ENCODE data around the gene DAAM2.

DAAM2 gene

DNA sequence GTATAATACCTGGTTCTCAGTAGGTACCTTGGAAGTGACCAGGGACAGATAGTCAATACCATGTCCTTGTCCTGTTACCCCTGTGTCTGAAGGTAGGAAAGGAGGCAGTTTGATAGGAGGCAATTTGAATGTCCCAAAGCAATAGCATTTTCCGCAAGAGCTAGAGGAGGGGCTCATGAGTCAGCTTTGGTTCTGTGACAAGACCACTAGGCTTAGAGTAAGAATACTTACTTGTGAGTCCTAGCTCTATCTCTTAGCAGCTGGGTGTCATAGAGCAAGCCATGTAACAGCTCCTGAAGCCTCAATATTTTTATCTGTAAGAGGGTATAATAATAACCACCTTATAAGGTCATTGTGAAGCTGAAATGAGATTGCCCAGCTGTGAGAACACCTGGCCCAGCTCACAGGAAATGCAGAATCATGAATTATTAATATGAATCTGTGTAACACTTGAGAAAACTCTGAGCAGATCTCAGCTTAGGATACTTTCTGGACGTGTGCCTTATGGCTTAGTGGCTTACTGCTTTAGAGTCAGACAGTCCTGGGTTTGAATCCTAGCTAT is 58.6 kb downstream of the DAAM2 start:
- no peak for FAIRE-seq

DNA sequence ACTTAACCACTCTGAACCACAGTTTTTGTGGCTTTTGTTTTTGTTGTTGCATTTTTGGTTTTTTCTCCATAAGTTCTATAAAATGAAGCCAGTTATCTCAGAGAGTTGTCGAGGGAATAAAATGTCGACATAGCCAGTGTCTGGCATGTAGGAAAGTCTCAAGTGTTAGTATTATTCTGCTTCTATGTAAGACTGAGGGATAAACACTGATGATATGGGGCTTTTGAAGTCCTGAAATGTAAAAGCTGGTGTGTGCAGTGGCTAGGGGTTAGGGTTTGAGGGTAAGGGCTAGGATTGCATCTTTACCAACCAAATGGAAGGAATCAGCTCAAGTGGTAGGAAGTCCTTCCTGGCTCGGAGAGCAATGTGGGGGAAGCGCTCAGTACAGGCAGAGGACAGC is 59.2 kb downstream of the DAAM2 start:
- no peak for FAIRE-seq

DNA sequence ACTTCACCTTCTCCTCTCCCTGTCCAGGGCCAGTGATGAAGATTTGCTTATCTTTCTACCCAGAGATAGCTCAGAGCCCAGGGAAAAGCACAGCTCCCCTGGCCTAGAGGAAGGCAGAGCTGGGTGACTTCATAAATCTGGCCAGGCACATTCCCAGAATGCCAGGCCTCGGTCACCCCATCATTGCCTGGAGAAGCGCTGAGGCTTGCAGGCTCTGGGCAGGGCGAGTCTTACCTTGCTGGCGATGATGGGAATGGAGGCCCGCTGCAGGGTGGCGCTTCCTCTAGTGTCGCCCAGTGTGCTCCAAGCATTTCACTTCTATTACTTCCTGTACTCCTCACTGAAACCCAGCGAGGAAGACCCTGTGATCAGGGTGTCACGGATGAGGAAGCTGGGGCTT is 60.1 kb downstream of the DAAM2 start:
- no peak for FAIRE-seq

DNA sequence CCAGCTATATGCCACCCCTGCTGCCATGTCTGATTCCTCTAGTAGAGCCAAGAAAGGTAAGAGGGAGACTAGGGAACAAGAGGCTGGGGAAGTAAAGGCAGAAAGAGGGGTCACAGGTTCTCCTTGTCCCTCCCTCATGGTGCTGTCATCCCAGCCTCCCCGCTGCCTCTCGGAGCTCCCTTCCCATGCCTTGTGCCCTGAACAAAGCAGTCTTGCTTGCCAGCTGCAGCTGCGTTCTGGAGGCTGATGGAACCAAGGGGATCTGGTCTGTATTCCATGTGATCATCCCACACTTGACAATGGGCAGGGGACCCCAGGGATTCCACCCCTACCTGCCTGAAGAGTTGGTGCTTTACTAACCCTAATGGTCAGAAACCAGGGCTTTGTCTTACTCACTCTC is 61.4 kb downstream of the DAAM2 start:
- FAIRE-seq: no peak

DNA sequence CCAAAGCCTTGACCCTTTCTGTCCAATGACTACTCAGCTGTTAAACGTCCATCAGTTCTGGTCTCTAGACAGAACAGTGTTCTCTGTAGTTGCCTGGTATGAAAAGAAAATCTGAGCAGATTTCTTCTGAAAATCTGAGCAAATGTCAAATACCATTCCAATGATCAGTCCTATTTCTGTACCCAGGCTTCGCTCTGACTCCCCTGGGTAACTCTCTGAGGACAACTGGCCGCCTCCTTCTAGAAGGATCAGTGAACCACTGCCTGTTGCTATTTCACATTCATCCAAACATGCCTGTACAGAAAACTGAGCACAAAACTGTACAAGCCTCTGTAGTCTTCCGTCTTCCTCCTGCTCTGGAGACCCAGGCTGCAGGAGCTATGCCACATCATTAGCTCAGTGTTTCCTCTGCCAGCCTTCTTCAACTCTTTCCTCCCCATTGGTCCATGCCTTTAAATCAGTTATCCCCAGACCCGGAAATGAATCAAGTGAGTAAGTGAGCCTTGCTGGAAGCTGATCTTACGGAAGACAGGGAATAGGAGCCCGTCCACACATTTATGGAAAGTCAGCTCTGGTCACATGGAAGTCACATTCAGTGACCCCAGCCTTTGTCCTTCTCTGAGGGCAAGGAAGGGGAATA is 63.3 kb downstream of the DAAM2 start:
- FAIRE-seq: no peak

DNA sequence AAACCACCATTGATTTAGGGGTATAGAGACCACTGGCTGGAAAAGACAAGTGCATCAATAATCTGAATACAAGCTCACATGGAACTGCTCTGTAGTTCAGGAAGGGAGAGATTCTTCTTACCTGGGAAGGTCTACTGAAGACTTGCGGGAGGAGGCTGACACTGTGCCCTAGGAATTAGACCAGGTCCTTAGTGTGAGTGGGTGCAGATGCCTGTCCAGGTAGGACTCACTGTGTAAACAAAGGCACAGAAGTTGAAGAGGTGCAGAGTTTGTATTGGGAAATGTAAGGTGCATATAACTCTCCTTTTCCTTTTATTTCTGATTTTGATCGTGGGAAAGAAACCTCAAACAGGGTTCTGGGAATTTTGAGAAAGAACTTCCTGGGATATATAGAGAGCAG is 66.8 kb downstream of the DAAM2 start:
- FAIRE-seq: no peak

DNA sequence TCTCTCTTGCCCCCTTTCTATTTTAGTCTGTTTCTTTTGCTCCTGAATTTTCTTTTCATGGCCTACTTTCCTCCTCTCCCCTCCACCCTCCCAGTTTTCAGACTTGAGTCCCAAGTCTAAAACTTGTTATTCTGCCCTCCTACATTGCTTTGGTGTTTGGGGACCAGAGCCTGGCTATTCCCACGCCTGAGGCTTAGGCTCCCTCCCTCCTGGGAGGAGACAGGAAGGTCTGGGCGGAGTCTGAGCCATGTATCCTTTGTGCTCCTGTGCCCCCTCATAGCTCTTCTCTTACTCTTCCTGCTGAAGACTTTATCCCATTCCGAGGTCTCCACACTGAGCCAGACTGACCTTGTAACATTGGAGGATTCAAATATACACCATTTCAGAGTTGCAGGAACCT is 69.5 kb downstream of the DAAM2 start:
- no peak for FAIRE-seq

DNA sequence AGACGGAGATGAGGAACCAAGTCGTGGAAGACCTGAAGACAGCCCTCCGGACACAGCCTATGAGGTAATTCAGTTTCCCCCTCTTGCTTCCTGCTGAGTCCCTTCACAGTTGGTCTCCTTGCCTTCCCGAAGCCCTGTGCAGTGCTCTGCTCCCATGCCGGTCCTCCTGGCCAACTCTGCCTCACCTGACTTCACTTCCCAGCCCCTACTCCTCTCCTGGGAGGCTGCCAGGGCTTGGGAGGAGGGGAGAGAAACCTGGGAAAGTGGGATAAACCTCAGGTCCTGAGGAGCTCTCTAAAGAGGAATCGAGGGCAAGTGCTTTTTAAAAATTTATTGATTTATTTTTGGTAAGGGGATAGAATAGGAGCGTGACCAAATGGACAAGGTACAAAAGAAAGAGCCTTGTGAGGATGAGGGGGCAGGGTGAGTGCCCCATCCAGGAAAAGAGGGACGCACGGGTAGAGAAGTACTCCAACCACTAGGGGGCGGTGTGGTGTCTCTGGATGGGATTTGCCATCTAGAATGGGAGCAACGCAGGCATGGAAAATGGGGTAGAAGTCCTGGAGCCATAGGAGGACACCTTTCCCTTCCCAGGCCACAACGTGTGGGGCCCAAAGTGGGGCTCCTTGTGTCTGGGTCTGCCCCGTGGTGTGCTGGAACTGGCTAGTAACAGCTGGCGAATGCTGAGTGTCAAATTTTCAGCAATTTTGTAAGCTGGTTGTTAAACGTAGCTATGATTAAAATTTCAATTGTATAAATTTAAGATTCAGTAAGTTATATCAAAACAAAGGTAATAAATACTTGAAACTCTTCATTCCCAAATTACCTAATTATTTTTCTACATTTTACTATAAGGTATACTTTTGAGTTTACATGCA is 73.1 kb downstream of the DAAM2 start:
- FAIRE-seq: no peak

DNA sequence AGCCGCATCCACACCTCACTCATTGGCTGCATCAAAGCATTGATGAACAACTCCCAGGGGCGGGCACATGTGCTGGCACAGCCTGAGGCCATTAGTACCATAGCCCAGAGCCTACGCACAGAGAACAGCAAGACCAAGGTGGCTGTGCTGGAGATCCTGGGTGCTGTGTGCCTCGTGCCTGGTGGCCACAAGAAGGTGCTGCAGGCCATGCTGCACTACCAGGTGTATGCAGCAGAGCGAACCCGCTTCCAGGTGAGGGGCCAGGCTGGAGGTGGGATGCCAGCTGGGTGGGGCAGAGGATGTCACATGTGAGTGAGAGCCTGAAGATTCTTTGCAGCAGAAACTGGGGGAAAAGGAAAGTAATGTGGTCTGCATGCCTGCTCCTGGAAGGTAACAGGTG is 75.4 kb downstream of the DAAM2 start:
- FAIRE-seq: no peak

DNA sequence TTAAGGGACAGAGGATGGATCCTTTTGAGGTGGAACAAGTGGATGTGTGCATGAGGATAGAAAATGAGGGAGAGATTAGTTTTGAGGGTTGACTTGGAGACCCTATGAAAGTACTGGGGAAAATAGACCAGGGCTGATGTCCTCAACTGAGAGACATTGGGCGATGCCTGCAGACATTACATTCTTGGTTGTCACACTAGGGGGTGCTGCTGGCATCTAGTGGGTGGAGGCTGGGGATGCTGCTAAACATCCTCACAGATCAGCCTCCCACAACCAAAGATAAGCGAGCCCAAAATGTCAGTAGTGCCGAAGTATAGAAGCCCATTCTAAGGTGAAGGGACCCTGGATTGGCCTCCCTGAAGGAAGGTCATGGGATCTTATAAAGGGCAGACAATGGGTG is 78.8 kb downstream of the DAAM2 start:
- FAIRE-seq: no peak

DNA sequence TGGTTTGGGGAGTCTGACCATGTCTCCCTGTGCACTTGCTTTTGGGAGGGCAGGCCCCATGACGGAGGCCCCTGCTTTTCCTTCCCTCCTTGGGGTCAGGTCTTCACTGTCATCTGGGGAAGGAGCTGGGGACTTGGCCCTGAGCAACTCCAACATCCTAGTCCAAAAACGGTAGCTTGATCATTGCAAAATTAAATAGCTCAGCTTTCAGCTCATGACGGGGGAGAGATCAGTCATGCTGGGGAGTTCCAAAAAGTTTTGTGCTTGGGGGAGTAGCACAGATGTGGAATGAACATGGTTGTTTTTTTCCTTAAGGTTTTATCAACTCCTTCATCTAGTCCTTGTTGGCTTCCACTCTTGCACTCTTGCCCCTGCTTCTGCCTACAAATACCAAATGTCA is 81.3 kb downstream of the DAAM2 start:
- FAIRE-seq: no peak

DNA sequence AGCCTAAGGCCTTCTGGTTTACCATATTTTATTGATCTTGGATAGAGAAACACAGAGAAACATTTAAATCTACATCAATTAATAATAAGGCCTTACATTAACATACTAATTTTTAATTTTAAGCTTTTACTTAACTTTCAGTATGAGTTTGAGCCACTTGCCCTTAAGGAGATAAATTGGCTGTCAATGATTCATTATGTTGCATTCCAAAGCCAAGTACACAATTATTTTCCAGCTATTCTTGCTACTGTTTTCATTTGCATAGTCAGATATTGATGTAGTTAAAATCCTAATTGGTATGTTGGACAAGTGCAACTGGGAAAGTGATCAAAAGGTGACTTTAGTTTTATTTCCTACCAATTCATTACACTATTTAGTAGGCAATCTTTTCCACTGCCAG is 83.9 kb downstream of the DAAM2 start:
- FAIRE-seq: no peak

DNA sequence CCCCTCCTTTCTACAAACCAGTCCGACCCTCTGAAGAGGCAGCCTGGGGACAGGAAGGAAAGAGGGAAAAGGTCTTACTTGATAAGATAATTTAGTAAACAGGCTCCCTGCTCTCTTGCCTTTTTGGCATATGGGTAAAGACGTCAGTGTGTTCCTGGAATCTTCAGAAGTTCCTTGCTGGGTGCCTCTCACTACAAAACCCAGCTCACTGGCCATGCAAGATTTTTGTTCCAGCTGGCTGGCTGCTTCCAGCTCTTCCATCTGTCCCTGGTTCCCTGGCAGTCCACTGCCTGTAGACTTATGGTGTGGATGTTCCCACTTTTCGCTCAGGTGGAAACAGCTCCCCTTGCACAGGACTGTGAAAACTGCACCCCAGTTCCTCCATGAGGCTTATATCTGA is 84.7 kb downstream of the DAAM2 start:
- FAIRE-seq: no peak

DNA sequence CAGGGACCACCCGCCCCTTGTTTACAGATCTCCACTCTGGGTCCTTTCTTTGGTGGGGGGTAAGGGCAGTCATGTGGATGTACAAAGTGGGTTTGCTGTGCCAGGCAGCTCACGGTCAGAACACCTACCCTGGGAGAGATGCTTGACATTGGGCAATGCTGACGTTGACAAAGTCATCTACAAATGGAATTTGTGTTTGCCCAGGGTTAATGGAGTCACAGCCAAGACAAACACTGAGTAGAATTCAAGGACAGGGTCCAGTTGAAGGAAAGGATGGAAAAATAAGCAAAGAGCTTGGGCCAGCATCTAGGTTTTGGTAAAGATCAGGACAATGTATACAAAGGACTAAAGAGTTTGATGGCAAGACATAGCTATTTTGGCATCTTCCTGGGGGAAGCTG is 87.4 kb downstream of the DAAM2 start:
- FAIRE-seq: no peak

DNA sequence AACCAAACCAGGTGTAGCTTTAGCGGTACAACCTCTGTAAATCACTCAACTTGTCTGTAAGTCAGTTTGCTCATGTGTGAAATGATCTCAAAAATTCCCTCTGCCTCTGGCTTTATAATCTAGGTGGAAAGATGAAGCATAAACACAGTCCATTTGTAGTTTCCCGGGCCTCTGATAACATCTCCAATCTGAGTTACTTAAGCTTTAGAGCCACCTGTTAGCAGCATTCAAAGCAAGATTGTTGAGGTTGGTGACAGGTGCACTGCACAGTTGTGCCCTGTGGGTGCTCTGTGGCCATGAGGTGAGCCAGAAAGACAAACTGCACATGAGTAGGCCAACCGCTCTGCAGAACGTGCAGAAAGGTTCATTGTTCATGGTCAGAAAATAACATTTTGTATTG is 88.4 kb downstream of the DAAM2 start:
- no peak for FAIRE-seq

DNA sequence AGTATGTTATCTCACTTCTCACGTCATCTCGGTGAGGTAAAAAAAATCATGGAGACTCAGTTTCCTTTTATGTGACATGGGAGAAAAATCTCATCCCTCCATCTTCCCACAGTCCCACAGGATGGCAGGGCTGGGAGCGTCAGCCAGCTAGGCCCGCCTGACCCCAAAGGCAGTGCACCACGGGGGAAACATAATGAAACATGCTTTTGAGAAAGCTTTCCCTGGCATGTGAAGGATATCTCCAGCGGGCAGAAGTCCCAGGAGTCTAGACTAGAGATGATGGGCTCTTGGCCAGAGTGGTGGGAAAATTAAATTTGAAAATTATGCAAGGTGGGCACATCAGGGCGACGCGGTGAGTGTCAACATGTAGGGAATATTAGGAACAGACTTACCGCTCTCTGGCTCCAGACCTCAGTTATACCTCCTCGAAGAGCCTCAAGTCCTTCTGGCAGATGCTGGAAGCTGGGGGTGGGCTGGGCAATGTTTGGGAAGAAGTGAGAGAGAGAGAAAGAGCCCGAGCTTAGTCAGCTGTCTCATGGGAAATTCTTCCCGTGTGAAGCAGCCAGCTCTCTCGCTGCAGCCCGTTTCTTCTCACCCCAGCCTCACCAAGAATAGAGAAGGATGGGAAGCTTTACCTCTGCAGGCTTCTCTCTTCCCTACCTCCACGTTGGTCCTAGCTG is 89.8 kb downstream of the DAAM2 start:
- no peak for FAIRE-seq

DNA sequence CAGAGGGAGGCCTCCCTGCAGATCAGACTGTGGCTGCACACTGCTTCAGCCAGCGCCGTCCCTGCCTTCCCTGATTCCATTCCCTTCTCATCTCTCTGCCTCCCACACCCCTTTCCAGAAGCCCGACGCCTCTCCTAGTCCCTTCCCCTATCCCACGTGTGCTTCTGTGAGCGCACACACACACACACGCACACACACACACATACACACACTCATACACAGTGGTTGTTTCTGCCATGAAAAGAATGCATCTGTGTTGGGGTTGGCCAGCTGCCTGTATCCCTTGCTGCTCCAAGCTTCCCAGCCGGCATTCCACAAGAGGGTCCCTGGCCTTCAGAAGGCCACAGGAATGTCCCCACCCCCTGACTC is 90.3 kb downstream of the DAAM2 start:
- no peak for FAIRE-seq

DNA sequence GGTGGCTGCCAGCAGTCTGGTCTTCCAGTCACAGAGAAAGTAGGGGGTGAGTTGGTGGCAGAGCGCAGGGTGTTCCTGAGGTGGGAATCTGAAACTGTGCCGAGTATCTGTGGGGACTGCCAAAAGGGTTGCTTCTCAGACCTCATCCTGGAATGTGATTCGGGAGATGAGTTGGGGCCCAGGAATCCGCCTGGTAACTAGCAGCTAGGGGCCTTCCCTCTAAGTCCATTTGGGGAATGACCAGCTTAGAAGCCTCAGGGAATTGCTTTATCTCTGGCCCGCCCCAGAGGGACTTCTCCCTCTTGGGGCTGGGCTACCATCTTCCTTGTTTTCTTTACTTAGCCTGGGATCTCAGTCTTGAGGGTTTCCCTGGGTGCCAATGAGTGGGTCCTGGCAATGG is 92.5 kb downstream of the DAAM2 start:
- no peak for FAIRE-seq

DNA sequence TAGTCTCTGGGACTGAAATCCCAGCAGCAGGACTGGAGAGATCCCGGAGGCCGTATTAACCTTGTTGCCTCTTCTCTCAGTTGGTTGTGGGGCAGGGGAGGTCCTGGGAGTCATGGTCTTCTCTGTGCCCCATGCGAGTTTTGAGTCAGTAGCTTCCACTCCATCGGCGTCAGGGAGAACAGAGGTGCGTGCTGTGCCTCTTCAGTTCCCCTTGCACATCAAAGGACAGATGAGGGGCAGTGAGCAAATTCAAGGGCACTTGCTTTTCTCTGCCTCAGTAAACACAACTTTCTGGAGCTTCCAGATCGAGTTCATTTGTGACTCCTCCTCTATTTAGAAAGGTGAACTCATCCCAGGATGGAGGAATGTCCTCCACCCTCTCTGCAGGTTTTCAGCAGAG is 93.5 kb downstream of the DAAM2 start:
- no peak for FAIRE-seq

DNA sequence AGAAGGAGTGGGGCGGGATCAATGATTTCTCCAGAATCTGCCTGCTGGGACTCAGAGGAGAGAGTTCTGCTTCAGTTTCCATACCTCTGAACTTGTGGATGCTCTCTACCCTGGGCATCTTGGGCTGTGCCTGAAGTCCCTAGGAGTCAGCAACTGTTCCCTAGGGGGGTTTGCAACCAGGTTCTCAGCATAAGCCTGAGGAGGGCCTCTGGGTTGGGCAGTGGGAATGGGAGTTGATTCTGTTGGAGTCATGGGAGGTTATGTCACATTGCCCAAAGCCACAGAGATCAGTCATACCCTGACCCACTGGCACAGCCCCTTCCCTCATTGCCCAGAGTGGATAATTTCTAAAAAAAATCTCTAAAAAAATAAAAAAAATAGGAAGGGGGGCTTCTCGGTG is 94.7 kb downstream of the DAAM2 start:
- FAIRE-seq: no peak

DNA sequence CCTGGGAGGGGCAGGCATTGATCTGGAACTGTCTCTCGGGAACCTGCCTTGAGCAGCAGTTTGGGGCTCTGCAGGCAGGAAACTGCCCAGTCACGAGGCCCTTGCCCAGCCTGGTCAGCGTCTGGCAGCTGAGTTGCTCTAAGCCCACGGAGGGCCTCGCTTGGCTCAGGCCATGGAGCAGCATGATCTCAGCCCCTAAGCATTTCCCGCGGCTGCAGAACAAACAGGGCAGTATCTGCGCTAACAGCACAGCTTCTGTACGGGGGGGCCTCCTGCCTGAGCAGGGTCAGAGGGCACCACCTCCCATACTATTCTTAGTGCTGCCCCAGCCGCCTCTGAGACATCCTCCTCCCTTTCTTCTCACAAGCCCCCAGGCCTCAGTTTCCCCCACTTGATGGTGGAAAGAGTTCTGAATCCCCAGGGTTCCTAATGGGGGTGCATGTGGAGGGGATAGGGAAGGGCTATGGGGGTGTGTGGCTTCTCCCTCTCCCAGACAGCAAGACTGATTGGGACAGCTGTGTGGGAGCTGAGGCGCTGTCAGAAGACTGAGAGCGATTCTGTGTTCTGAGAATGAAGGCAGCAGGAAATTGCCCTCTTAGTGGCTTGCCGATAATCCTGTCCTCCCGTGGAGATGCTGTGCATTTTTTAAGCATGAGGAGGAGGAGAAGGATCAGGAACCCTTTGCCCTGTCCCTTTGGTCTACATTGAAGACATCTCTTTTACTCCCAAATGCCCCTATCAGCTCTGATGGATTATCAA is 95.7 kb downstream of the DAAM2 start:
- FAIRE-seq: no peak

DNA sequence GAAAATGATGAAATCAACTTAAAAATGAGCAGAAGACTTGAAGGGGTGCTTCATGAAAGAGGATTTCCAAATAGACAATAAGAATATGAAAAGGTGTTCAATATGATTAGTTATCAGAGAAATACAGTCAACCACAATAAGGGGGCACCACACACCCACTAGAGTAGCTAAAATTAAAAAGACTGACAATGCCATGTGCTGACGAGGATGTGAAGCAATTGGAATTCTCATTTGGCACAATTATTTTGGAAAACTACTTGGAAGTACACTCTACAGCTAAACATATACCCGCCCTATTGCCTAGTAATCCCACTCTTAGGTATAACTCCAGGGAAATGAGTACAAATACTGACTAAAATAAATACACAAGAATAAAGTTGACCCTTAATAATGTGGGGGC is 97.1 kb downstream of the DAAM2 start:
- FAIRE-seq: no peak

DNA sequence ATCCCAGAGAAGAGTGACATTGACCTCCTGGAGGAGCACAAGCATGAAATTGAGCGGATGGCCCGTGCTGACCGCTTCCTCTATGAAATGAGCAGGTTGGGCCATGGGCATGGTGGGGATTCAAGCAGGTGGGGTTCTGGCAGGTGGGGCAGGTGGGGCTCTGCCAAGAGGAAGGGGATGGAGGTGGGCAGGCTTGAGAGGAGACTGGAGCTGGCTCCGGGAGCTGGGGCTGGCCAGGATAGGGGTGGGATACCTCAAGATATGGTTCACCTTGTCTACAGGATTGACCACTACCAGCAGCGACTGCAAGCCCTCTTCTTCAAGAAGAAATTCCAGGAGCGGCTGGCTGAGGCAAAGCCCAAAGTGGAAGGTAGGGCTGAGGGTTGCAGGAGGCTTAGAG is 99.2 kb downstream of the DAAM2 start:
- FAIRE-seq: no peak

Data from TTC549 (cell line).